ENCODE measurements around the gene ERN2.

DNA sequence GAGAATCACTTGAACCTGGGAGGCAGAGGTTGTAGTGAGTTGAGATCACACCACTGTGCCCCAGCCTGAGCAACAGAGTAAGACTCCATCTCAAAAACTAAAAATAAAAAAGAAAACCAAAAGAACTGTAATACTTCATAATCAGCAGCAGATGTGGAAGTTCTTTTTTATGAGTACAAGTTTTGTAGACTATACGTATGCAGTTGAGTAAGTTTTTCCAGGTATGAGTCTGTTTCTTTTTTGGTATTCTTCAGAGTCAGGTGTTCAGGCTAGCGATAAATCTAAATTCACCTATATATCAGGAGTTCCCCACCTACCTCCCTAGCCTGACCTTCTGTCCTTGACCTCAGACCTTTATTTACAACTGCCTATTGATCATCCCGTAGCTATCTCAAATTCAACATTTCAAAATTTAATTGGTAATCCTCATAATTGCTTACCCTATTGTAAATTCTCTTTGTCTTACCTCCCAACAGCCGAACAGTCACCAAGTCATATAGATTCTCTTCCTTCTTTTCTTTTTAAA lies 61.0 kb downstream of the ERN2 start:
- no peak for TF ChIP-seq CTCF (IDR thresholded peaks at IDR 0.05; ENCODE audit: insufficient read depth, low read length)
- TF ChIP-seq, protein P1, sequence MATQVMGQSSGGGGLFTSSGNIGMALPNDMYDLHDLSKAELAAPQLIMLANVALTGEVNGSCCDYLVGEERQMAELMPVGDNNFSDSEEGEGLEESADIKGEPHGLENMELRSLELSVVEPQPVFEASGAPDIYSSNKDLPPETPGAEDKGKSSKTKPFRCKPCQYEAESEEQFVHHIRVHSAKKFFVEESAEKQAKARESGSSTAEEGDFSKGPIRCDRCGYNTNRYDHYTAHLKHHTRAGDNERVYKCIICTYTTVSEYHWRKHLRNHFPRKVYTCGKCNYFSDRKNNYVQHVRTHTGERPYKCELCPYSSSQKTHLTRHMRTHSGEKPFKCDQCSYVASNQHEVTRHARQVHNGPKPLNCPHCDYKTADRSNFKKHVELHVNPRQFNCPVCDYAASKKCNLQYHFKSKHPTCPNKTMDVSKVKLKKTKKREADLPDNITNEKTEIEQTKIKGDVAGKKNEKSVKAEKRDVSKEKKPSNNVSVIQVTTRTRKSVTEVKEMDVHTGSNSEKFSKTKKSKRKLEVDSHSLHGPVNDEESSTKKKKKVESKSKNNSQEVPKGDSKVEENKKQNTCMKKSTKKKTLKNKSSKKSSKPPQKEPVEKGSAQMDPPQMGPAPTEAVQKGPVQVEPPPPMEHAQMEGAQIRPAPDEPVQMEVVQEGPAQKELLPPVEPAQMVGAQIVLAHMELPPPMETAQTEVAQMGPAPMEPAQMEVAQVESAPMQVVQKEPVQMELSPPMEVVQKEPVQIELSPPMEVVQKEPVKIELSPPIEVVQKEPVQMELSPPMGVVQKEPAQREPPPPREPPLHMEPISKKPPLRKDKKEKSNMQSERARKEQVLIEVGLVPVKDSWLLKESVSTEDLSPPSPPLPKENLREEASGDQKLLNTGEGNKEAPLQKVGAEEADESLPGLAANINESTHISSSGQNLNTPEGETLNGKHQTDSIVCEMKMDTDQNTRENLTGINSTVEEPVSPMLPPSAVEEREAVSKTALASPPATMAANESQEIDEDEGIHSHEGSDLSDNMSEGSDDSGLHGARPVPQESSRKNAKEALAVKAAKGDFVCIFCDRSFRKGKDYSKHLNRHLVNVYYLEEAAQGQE (IDR thresholded peaks at IDR 0.05; ENCODE audit: insufficient replicate concordance, low read depth) = no peak

All from HL-60 (cell line).